Parathyroid adenoma (tissue), 2 donors: Measurements from ENCODE around the gene FBXO46.
A peak's percentile ranks its signal among the peaks of the same experiment; 100 is the strongest.

Experiments used
- H2AFZ ChIP-seq: fragments of 300-600 bp; sonication (generic); one replicate; pipeline ENCODE4 v1.7.0; 2017; ENCODE audit warnings: antibody characterized with exemption, mild to moderate bottlenecking
- H3K27ac ChIP-seq: fragments of 300-600 bp; sonication (generic); one replicate; pipeline ENCODE4 v1.7.0; 2017
- H3K27me3 ChIP-seq: fragments of 300-600 bp; sonication (generic); one replicate; pipeline ENCODE4 v1.7.0; 2017; ENCODE audit warnings: low read length; ENCODE audit not compliant: control insufficient read depth, insufficient read depth
- H3K36me3 ChIP-seq: fragments of 300-600 bp; sonication (generic); one replicate; pipeline ENCODE4 v1.7.0; 2017; ENCODE audit warnings: low read length; ENCODE audit not compliant: control insufficient read depth, insufficient read depth
- H3K4me1 ChIP-seq: fragments of 300-600 bp; sonication (generic); one replicate; pipeline ENCODE4 v1.7.0; 2017; ENCODE audit warnings: control low read depth
- H3K4me2 ChIP-seq: fragments of 300-600 bp; sonication (generic); one replicate; pipeline ENCODE4 v1.7.0; 2017; ENCODE audit warnings: low read length
- H3K4me3 ChIP-seq: fragments of 300-600 bp; sonication (generic); one replicate; pipeline ENCODE4 v1.7.0; 2017; ENCODE audit warnings: low read depth, low read length
- H3K79me2 ChIP-seq: fragments of 300-600 bp; sonication (generic); one replicate; pipeline ENCODE4 v1.7.0; 2017; ENCODE audit warnings: control low read depth
- H3K9ac ChIP-seq: fragments of 300-600 bp; sonication (generic); one replicate; pipeline ENCODE4 v1.7.0; 2017; ENCODE audit warnings: mild to moderate bottlenecking
- H3K9me3 ChIP-seq: fragments of 300-600 bp; sonication (generic); one replicate; pipeline ENCODE4 v1.7.0; 2017; ENCODE audit warnings: low read length; ENCODE audit not compliant: control insufficient read depth
- TF ChIP-seq, protein P1 (sequence below): fragments of 300-600 bp; sonication (generic); IDR thresholded peaks from one replicate; pipeline ENCODE4 v1.7.0; 2017; ENCODE audit warnings: antibody characterized with exemption, mild to moderate bottlenecking
- donor health status: primary hyperparathyroidism.

FBXO46 gene

DNA sequence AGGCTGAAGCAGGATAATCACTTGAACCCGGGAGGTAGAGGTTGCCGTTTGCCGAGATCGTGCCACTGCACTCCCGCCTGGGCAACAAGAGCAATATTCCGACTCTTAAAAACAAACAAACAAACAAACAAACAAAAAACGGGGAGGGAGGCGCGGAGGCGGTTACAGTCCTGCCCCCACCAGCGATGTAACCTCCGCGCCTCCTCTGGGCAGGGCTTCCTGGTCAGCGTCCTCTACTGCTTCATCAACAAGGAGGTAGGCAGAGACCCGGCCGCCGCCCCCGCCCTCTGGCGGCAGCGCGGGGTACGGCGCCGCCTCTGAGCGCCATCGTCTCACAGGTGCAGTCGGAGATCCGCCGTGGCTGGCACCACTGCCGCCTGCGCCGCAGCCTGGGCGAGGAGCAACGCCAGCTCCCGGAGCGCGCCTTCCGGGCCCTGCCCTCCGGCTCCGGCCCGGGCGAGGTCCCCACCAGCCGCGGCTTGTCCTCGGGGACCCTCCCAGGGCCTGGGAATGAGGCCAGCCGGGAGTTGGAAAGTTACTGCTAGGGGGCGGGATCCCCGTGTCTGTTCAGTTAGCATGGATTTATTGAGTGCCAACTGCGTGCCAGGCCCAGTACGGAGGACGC is 49.2 kb downstream of the FBXO46 start:
- Histone ChIP-seq H3K9ac (no peak overlapping the region), H3K79me2 (no peaks in the 10 kb centered on the region), H3K4me2 (peak overlapping the region; percentile 92), H3K36me3 (no peaks in the 10 kb centered on the region), H3K9me3 (no peaks in the 10 kb centered on the region), H3K4me1 (no peaks in the 10 kb centered on the region), H3K4me3 (peak overlapping the region; percentile 22), H2AFZ (peak overlapping the region; percentile 98), H3K27ac (peak overlapping the region; percentile 57), H3K27me3 (no peaks in the 10 kb centered on the region)
- TF ChIP-seq, protein P1, sequence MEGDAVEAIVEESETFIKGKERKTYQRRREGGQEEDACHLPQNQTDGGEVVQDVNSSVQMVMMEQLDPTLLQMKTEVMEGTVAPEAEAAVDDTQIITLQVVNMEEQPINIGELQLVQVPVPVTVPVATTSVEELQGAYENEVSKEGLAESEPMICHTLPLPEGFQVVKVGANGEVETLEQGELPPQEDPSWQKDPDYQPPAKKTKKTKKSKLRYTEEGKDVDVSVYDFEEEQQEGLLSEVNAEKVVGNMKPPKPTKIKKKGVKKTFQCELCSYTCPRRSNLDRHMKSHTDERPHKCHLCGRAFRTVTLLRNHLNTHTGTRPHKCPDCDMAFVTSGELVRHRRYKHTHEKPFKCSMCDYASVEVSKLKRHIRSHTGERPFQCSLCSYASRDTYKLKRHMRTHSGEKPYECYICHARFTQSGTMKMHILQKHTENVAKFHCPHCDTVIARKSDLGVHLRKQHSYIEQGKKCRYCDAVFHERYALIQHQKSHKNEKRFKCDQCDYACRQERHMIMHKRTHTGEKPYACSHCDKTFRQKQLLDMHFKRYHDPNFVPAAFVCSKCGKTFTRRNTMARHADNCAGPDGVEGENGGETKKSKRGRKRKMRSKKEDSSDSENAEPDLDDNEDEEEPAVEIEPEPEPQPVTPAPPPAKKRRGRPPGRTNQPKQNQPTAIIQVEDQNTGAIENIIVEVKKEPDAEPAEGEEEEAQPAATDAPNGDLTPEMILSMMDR: peak; percentile 97

DNA sequence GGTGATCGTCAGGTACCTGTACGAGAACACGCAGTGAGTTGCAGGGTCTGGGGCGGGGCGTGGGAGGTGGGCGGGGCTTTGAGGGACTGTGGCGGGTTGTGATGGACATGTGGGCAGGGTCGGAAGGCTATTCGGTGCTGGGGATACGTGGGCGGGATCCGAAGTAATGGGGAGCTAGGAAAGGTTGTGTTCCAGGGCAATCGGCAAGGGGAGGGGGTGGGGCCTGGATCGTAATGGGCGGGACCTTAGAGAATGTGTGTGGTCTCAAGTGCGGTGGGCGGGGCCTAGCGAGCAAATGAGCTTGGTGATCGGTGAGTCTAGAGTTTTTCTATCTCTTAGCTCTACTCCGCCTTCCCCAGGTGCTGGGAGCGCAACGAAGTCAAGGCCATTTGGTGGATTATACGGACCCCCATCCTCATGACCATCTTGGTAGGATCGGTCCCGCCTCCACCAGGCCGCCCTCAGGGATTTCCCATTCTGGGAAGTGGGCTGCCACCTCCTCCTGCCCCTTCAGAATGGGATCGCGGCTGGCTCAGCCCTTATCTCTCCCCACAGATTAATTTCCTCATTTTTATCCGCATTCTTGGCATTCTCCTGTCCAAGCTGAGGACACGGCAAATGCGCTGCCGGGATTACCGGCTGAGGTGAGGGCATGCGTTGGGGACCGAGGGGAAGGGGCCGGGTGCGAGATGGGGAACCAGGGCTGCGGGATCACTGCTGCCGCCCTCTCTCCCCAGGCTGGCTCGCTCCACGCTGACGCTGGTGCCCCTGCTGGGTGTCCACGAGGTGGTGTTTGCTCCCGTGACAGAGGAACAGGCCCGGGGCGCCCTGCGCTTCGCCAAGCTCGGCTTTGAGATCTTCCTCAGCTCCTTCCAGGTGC is 53.1 kb downstream of the FBXO46 start:
- Histone ChIP-seq H3K4me1 (no peaks in the 10 kb centered on the region), H2AFZ (peak overlapping the region; percentile 69), H3K36me3 (no peaks in the 10 kb centered on the region), H3K4me2 (no peak overlapping the region), H3K9me3 (no peaks in the 10 kb centered on the region), H3K9ac (no peak overlapping the region), H3K27me3 (no peaks in the 10 kb centered on the region), H3K27ac (no peak overlapping the region), H3K4me3 (no peak overlapping the region), H3K79me2 (no peaks in the 10 kb centered on the region)
- TF ChIP-seq, protein P1: no peak

DNA sequence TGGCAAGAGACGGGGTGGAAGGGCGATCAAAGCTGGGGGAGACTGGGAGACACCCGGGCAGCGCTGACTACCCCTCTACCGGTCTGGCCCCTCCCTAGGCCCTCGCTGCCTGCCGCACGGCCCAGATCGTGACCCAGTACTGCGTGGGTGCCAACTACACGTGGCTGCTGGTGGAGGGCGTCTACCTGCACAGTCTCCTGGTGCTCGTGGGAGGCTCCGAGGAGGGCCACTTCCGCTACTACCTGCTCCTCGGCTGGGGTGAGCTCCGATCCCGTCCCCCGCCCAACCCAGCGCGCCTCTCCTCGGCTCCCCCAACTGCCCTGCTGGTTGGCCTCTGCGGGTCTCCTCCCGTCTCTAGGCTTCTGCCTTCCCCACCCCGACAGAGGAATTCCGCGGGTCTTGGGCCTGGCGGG is 53.8 kb downstream of the FBXO46 start:
- Histone ChIP-seq H2AFZ (peak overlapping the region; percentile 81), H3K9me3 (no peaks in the 10 kb centered on the region), H3K4me1 (no peaks in the 10 kb centered on the region), H3K79me2 (no peaks in the 10 kb centered on the region), H3K36me3 (no peaks in the 10 kb centered on the region), H3K27me3 (no peaks in the 10 kb centered on the region), H3K9ac (no peak overlapping the region), H3K4me2 (peak overlapping the region; percentile 51), H3K27ac (no peak overlapping the region), H3K4me3 (no peak overlapping the region)
- TF ChIP-seq, protein P1: no peak

DNA sequence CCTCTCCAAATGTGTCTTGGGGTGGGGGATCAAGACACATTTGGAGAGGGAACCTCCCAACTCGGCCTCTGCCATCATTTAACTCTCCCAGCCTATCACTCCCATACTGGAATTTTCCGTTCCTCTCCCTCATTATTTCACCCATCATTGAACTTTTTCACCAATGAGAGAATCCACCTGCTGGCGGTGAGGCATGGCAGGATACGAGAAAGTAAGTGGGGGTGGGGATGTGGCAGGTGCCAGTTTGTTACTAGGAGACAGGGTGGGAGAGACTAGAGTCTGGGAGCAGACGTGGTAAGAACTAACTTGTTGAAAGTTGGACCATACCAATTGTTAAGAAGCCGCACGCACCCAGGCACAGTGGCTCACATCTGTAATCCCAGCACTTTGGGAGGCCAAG is 55.8 kb downstream of the FBXO46 start:
- no peak overlapping the region for H3K27ac ChIP-seq
- H3K4me2 ChIP-seq: no peak overlapping the region
- TF ChIP-seq, protein P1: no peak
- H3K36me3 ChIP-seq: no peaks in the 10 kb centered on the region
- no peaks in the 10 kb centered on the region for H3K27me3 ChIP-seq
- no peak overlapping the region for H3K9ac ChIP-seq
- no peaks in the 10 kb centered on the region for H3K79me2 ChIP-seq
- no peaks in the 10 kb centered on the region for H3K9me3 ChIP-seq
- H3K4me1 ChIP-seq: no peaks in the 10 kb centered on the region
- H2AFZ ChIP-seq: no peak overlapping the region
- H3K4me3 ChIP-seq: no peak overlapping the region
